Heart right ventricle (tissue), 16 donors: ENCODE results near the gene NPBWR2. TPM values are rescaled to one million over a fixed set of nuclear protein-coding genes. Genes with fewer than 3 reads are reported as not detected.

ENCODE experiments used
- ATAC-seq, 8 donors: fragments of 200-7000 bp; cut with Tn5 transposase; one replicate each; pipeline ENCODE4 v1.9.1; 2020; ENCODE audit warnings: mild to moderate bottlenecking in 8 of 8, moderate library complexity in 8 of 8, moderate number of reproducible peaks in 1 of 8
- DNase-seq, 2 donors: peaks; one replicate each; pipeline ENCODE4 v3.0.0-alpha.2; 2020
- H3K27ac ChIP-seq, 10 donors: fragments of 200-600 bp; sonication (generic) in 2 of 10; one replicate each; pipeline versions ENCODE4 v1.5.0 to v1.8.0; 2020 to 2022; ENCODE audit warnings: mild to moderate bottlenecking in 3 of 10
- H3K27me3 ChIP-seq, 7 donors: fragments of 200-600 bp; one replicate each; pipeline ENCODE4 v1.8.0; 2021 to 2022; ENCODE audit warnings: mild to moderate bottlenecking in 2 of 7
- H3K36me3 ChIP-seq, 9 donors: fragments of 200-600 bp; sonication (generic) in 1 of 9; one replicate each; pipeline versions ENCODE4 v1.5.0 to v1.8.0; 2020 to 2022; ENCODE audit warnings: mild to moderate bottlenecking in 2 of 9
- H3K4me1 ChIP-seq, 9 donors: fragments of 200-600 bp; sonication (generic) in 1 of 9; one replicate each; pipeline versions ENCODE4 v1.5.0 to v1.8.0; 2020 to 2022; ENCODE audit warnings: mild to moderate bottlenecking in 4 of 9
- H3K4me3 ChIP-seq, 10 donors: fragments of 200-600 bp; sonication (generic) in 2 of 10; one replicate each; pipeline versions ENCODE4 v1.5.0 to v1.8.0; 2020 to 2022; ENCODE audit warnings: mild to moderate bottlenecking in 7 of 10, moderate library complexity in 2 of 10
- H3K9me3 ChIP-seq, 11 donors: fragments of 200-600 bp in 10 of 11; sonication (generic) in 2 of 11; one replicate each; pipeline versions ENCODE4 v1.5.0 to v1.8.0; 2013 to 2022; ENCODE audit warnings: mild to moderate bottlenecking in 2 of 11, control low read depth in 1 of 11, moderate library complexity in 1 of 11
- CTCF ChIP-seq, 9 donors: fragments of 200-600 bp; sonication (generic) in 2 of 9; IDR thresholded peaks; one replicate each; pipeline versions ENCODE4 v1.5.0 to v1.8.0; 2021 to 2022; ENCODE audit warnings: antibody characterized with exemption in 9 of 9, mild to moderate bottlenecking in 5 of 9, moderate library complexity in 1 of 9
- WGBS, 2 donors: extraction: QIAGEN DNeasy Blood & Tissue Kit; methylation state at CpG; one replicate each; pipeline ENCODE4 v1.1.7; 2013; ENCODE audit warnings: inconsistent platforms in 1 of 2; 5-methylcytosine and 5-hydroxymethylcytosine counted together
- intact Hi-C, 10 donors: fragments of 100-400 bp; cut with DNase I; formaldehyde crosslinking; loops; one replicate each; pipeline versions ENCODE4 v1.11.1 to v1.14.2; 2022
- polyA plus RNA-seq, 2 donors: library from polyadenylated mRNA; stranded (reverse); fragments of 200-250 nt; gene quantifications; one replicate each; pipeline ENCODE4 v1.2.3, GENCODE V29; 2013
- total RNA-seq, 10 donors: library from RNA; stranded (reverse); fragmentation: NEBNext Ultra II Directional in 3 of 10; extraction: Animal tissue kit (Norgen Biotek cat#: 25700) in 3 of 10; gene quantifications; one replicate each; pipeline versions ENCODE4 v1.2.1 to v1.2.4, GENCODE V29; 2021 to 2023
- donor health status: Arrhythmogenic right ventricular cardiomyopathy.
- donor health status: ischemic (EF 13 %, LVEDD 7.1; RV severe dilation, severe dysfunction).
- donor health status: healthy with polysubstance abuse.
- donor health status: DM: no; HTN: yes; CAD: no.
- donor health status: DM: no; HTN: no; CAD: no.
- donor health status: ischemic (EF 25% LVEDD 6.9; RV normal size, moderate dysfunction).
- donor health status: ischemic (EF 25% LVEDD 5.7; RV mildly dilated, moderate dysfunction).
- donor health status: healthy.
- donor health status: DM: yes; HTN: yes; CAD: no.
- donor health status: Ischemic cardiomyopathy.
- donor health status: ischemic (EF 35%, LVEDD 5.7; RV mildly dilated, moderate dysfunction).
- donor health status: nonischemic (EF 11% LVEDD 7.7; RV severe dilation, severe dysfunction).
- donor health status: DM: yes; HTN: yes; CAD: no.
- donor health status: PGD.
- donor health status: ischemic (EF 29% LVEDD 5.4; RV normal size, mild dysfunction).
- donor health status: nonischemic (EF 23%, LVEDD 6.1; RV moderate dilation, normal function).

The NPBWR2 gene
- total and polyA plus RNA-seq, 12 donors, result not detected

- no peak for ATAC-seq
- Histone ChIP-seq H3K9me3 (no peaks in the 10 kb centered on the region), H3K27ac (no peak overlapping the region), H3K36me3 (peaks cover 0 to 12% (median 0%) of the 10 kb centered on the region in 9 donors), H3K4me3 (no peak overlapping the region), H3K4me1 (peaks cover 0 to under 1% (median 0%) of the 10 kb centered on the region in 9 donors), H3K27me3 (peaks cover 10 to 32% (median 25%) of the 10 kb centered on the region in 7 donors)
- no peak for DNase-seq
- WGBS, 2 donors, result 80 to 86% methylated on average over 6 of the region's 6 CpGs
- TF ChIP-seq CTCF (IDR thresholded peaks at IDR 0.05), result no peak
- intact Hi-C loops, result no loop called here
Observed at GRCh38 chr20:64096535-64096934, 10.8 kb downstream of the NPBWR2 start.

- peaks cover 5 to 26% (median 19%) of the 10 kb centered on the region in 7 donors for H3K27me3 ChIP-seq
- intact Hi-C loops, result no loop called here
- peaks cover 0 to 12% (median 0%) of the 10 kb centered on the region in 9 donors for H3K36me3 ChIP-seq
- 89% methylated on average over 11 of the region's 11 CpGs for WGBS, 2 donors
- no peak overlapping the region for H3K27ac ChIP-seq
- no peaks in the 10 kb centered on the region for H3K9me3 ChIP-seq
- DNase-seq (no peak), ATAC-seq (no peak)
- H3K4me3 ChIP-seq, result no peak overlapping the region
- no peak for TF ChIP-seq CTCF (IDR thresholded peaks at IDR 0.05)
- H3K4me1 ChIP-seq, result no peaks in the 10 kb centered on the region
Observed at GRCh38 chr20:64095927-64096326, 11.4 kb downstream of the NPBWR2 start.

- H3K27me3 ChIP-seq, result peaks cover under 1 to 21% (median 15%) of the 10 kb centered on the region in 7 donors
- H3K36me3 ChIP-seq, result peaks cover 0 to 12% (median 0%) of the 10 kb centered on the region in 9 donors
- H3K27ac ChIP-seq, result no peak overlapping the region
- no peaks in the 10 kb centered on the region for H3K4me1 ChIP-seq
- DNase-seq (no peak), ATAC-seq (no peak)
- H3K4me3 ChIP-seq, result no peak overlapping the region
- H3K9me3 ChIP-seq, result no peaks in the 10 kb centered on the region
- intact Hi-C loops, result no loop called here
- TF ChIP-seq CTCF (IDR thresholded peaks at IDR 0.05), result no peak
- WGBS, 2 donors, result 81 to 85% methylated on average over 4 of the region's 4 CpGs
Observed at GRCh38 chr20:64095455-64095854, 11.9 kb downstream of the NPBWR2 start.

- peaks cover 0 to 17% (median 7%) of the 10 kb centered on the region in 7 donors for H3K27me3 ChIP-seq
- no peak for ATAC-seq
- H3K9me3 ChIP-seq, result no peaks in the 10 kb centered on the region
- 37 to 49% methylated on average over 9 of the region's 9 CpGs for WGBS, 2 donors
- H3K36me3 ChIP-seq, result peaks cover 0 to under 1% (median 0%) of the 10 kb centered on the region in 9 donors
- H3K4me1 ChIP-seq, result no peaks in the 10 kb centered on the region
- H3K4me3 ChIP-seq, result no peak overlapping the region
- no peak overlapping the region for H3K27ac ChIP-seq
- no peak for DNase-seq
- intact Hi-C loops, result no loop called here
- TF ChIP-seq CTCF (IDR thresholded peaks at IDR 0.05), result no peak
Observed at GRCh38 chr20:64093013-64093503, 14.3 kb downstream of the NPBWR2 start.
